Mesendoderm (in vitro differentiated cells): ENCODE measurements around the gene SCYL3.
"Not testable (repeated sequence)": the region's sequence is repeated elsewhere in the genome, so short reads cannot be mapped to it uniquely, and the experiment has no call there.

Experiments used
- DNase-seq: peaks from one replicate; pipeline ENCODE4 v3.0.0; 2013
- H2AK5ac ChIP-seq: 2 replicates; pipeline ENCODE4 v1.6.1; 2013; ENCODE audit warnings: low read length, inconsistent platforms
- H2BK120ac ChIP-seq: 2 replicates; pipeline ENCODE4 v1.6.1; 2013; ENCODE audit warnings: low read depth, mild to moderate bottlenecking, low read length, moderate library complexity, mixed read lengths
- H2BK15ac ChIP-seq: replicated peaks from 2 replicates; pipeline ENCODE4 v1.6.1; 2013; ENCODE audit warnings: low read depth, mild to moderate bottlenecking, moderate library complexity
- H2BK5ac ChIP-seq: 2 replicates; pipeline ENCODE4 v1.6.1; 2013; ENCODE audit warnings: low read length, inconsistent platforms
- H3K18ac ChIP-seq: 2 replicates; pipeline ENCODE4 v1.6.1; 2013; ENCODE audit warnings: mild to moderate bottlenecking, low read length, mixed read lengths
- H3K23ac ChIP-seq: one replicate; pipeline ENCODE4 v1.6.1; 2013; ENCODE audit warnings: low read length
- H3K27ac ChIP-seq: 2 replicates; pipeline ENCODE4 v1.5.1; 2013; ENCODE audit warnings: low read depth, mild to moderate bottlenecking, inconsistent platforms, low read length, moderate library complexity
- H3K27me3 ChIP-seq: 2 replicates; pipeline ENCODE4 v1.6.1; 2013; ENCODE audit warnings: low read length, control low read depth, mild to moderate bottlenecking, inconsistent platforms; ENCODE audit not compliant: insufficient read depth, poor library complexity
- H3K36me3 ChIP-seq: 2 replicates; pipeline ENCODE4 v1.6.1; 2013; ENCODE audit warnings: low read length, inconsistent platforms; ENCODE audit not compliant: control insufficient read depth, insufficient read depth
- H3K4ac ChIP-seq: one replicate; pipeline ENCODE4 v1.6.1; 2013; ENCODE audit warnings: low read depth, mild to moderate bottlenecking, low read length, moderate library complexity
- H3K4me1 ChIP-seq: 2 replicates; pipeline ENCODE4 v1.6.1; 2013; ENCODE audit warnings: low read depth, low read length, inconsistent platforms; ENCODE audit not compliant: control insufficient read depth
- H3K4me2 ChIP-seq: 2 replicates; pipeline ENCODE4 v1.6.1; 2013; ENCODE audit warnings: low read length
- H3K4me3 ChIP-seq: 2 replicates; pipeline ENCODE4 v1.5.1; 2013; ENCODE audit warnings: mild to moderate bottlenecking, low read length
- H3K56ac ChIP-seq: one replicate; pipeline ENCODE4 v1.6.1; 2013; ENCODE audit warnings: low read length
- H3K79me1 ChIP-seq: 2 replicates; pipeline ENCODE4 v1.6.1; 2013; ENCODE audit warnings: low read length, inconsistent platforms
- H3K79me2 ChIP-seq: 2 replicates; pipeline ENCODE4 v1.6.1; 2013; ENCODE audit warnings: mild to moderate bottlenecking, low read length; ENCODE audit not compliant: control insufficient read depth, insufficient read depth
- H3K9ac ChIP-seq: 2 replicates; pipeline ENCODE4 v1.6.1; 2013; ENCODE audit warnings: low read length, inconsistent platforms
- H4K5ac ChIP-seq: one replicate; pipeline ENCODE4 v1.6.1; 2013; ENCODE audit warnings: low read length
- H4K8ac ChIP-seq: one replicate; pipeline ENCODE4 v1.6.1; 2013; ENCODE audit warnings: low read depth, mild to moderate bottlenecking, control low read depth, low read length, moderate library complexity
- WGBS: extraction: QIAGEN DNeasy Blood & Tissue Kit; methylation state at CpG from one replicate; pipeline ENCODE4 v1.1.7; 2013; ENCODE audit warnings: low lambda C conversion rate, missing lambda C conversion rate; ENCODE audit not compliant: insufficient coverage; ENCODE audit errors: extremely low coverage; 5-methylcytosine and 5-hydroxymethylcytosine counted together

Gene SCYL3

GRCh38 chr1:169918927-169919326, 25.2 kb upstream of the SCYL3 start:
- no CpG with 5 or more reads among the region's 1 CpG for WGBS
- no peak for DNase-seq
- Histone ChIP-seq H3K4me3 (no peak overlapping the region), H4K5ac (no peak overlapping the region), H3K27me3 (no peaks in the 10 kb centered on the region), H3K79me2 (no peaks in the 10 kb centered on the region), H2BK120ac (no peak overlapping the region), H3K4ac (no peak overlapping the region), H3K79me1 (no peaks in the 10 kb centered on the region), H3K36me3 (no peaks in the 10 kb centered on the region), H2AK5ac (no peak overlapping the region), H3K27ac (no peak overlapping the region), H3K23ac (no peak overlapping the region), H3K4me1 (no peaks in the 10 kb centered on the region), H3K56ac (no peak overlapping the region), H3K18ac (no peak overlapping the region), H2BK15ac (no peak overlapping the region), H4K8ac (no peak overlapping the region), H3K9ac (no peak overlapping the region), H3K4me2 (no peak overlapping the region), H2BK5ac (no peak overlapping the region)

DNA sequence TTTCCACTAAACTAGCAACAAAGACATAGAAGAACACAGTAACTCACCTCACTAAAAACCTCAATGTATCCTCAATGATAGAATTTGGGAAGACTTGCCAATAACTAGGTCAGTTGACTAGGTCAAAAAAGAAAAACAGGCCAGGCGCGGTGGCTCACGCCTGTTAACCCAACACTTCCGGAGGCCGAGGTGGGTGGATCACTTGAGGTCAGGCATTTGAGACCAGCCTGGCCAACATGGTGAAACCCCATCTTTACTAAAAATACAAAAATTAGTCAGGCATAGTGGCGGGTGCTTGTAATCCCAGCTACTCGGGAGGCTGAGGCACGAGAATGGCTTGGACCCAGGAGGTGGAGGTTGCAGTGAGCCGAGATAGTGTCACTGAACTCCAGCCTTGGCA, 24.5 kb upstream of the SCYL3 start:
- not testable (repeated sequence) for H3K23ac ChIP-seq, H3K18ac ChIP-seq, H3K36me3 ChIP-seq, H3K56ac ChIP-seq, H2BK15ac ChIP-seq, H3K4ac ChIP-seq, H3K9ac ChIP-seq, H3K79me1 ChIP-seq, H4K5ac ChIP-seq, H2AK5ac ChIP-seq, H3K4me1 ChIP-seq, H3K27ac ChIP-seq, H3K27me3 ChIP-seq, H2BK120ac ChIP-seq, H3K4me3 ChIP-seq, H4K8ac ChIP-seq, H3K4me2 ChIP-seq, DNase-seq, H2BK5ac ChIP-seq, H3K79me2 ChIP-seq
- WGBS = no CpG with 5 or more reads among the region's 9 CpGs

DNA sequence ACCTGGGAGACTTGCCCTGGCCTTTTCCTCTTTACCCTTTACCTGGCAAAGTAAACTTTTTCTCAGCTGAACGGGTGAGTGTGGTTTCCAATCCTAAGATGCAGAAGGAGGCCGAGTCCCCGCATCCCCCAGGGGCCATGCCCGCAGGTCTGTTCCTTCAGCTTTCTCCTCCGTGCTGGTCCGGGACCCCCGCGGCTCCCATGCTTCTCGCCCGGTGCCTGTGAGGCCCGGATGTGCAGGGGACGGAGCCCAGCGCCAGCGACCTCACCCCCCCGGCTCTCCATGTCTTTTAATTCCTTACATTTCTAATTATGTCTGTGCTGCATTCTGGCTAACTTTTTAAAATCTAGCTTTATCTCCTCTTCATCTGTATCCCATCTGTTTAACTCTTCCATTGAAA, 21.5 kb upstream of the SCYL3 start:
- Histone ChIP-seq H3K56ac (no peak overlapping the region), H2AK5ac (no peak overlapping the region), H4K5ac (no peak overlapping the region), H3K4me2 (no peak overlapping the region), H3K27ac (no peak overlapping the region), H4K8ac (no peak overlapping the region), H2BK5ac (no peak overlapping the region), H2BK15ac (no peak overlapping the region), H3K9ac (no peak overlapping the region), H3K18ac (no peak overlapping the region), H2BK120ac (no peak overlapping the region), H3K4ac (no peak overlapping the region), H3K4me3 (no peak overlapping the region), H3K27me3 (no peaks in the 10 kb centered on the region), H3K79me1 (no peaks in the 10 kb centered on the region), H3K36me3 (no peaks in the 10 kb centered on the region), H3K79me2 (no peaks in the 10 kb centered on the region), H3K4me1 (no peaks in the 10 kb centered on the region), H3K23ac (no peak overlapping the region)
- no peak for DNase-seq
- WGBS = no CpG with 5 or more reads among the region's 15 CpGs

GRCh38 chr1:169914531-169914930, 20.8 kb upstream of the SCYL3 start:
- Histone ChIP-seq H3K4ac (no peak overlapping the region), H3K36me3 (no peaks in the 10 kb centered on the region), H3K79me1 (no peaks in the 10 kb centered on the region), H3K23ac (no peak overlapping the region), H2BK120ac (no peak overlapping the region), H3K27ac (no peak overlapping the region), H2BK15ac (no peak overlapping the region), H2BK5ac (no peak overlapping the region), H3K4me1 (no peaks in the 10 kb centered on the region), H3K56ac (no peak overlapping the region), H2AK5ac (no peak overlapping the region), H3K4me3 (no peak overlapping the region), H3K9ac (no peak overlapping the region), H4K5ac (no peak overlapping the region), H3K79me2 (no peaks in the 10 kb centered on the region), H4K8ac (no peak overlapping the region), H3K27me3 (no peaks in the 10 kb centered on the region), H3K4me2 (no peak overlapping the region), H3K18ac (no peak overlapping the region)
- DNase-seq = no peak
- no CpG with 5 or more reads among the region's 3 CpGs for WGBS

- Histone ChIP-seq H3K79me2 (no peaks in the 10 kb centered on the region), H3K56ac (no peak overlapping the region), H4K5ac (no peak overlapping the region), H3K18ac (no peak overlapping the region), H3K27ac (no peak overlapping the region), H3K4me2 (no peak overlapping the region), H3K23ac (no peak overlapping the region), H2BK120ac (no peak overlapping the region), H2BK15ac (no peak overlapping the region), H3K79me1 (no peaks in the 10 kb centered on the region), H3K4ac (no peak overlapping the region), H2AK5ac (no peak overlapping the region), H3K36me3 (no peaks in the 10 kb centered on the region), H2BK5ac (no peak overlapping the region), H4K8ac (no peak overlapping the region), H3K9ac (no peak overlapping the region), H3K27me3 (no peaks in the 10 kb centered on the region), H3K4me1 (no peaks in the 10 kb centered on the region), H3K4me3 (no peak overlapping the region)
- no peak for DNase-seq
- WGBS = no CpG with 5 or more reads among the region's 16 CpGs
Measured at GRCh38 chr1:169909499-169909898, 15.8 kb upstream of the SCYL3 start.

GRCh38 chr1:169906938-169907337, 13.2 kb upstream of the SCYL3 start:
- no peak overlapping the region for H4K8ac ChIP-seq
- no peak overlapping the region for H3K18ac ChIP-seq
- H2BK5ac ChIP-seq = no peak overlapping the region
- H2BK15ac ChIP-seq = no peak overlapping the region
- H3K56ac ChIP-seq = no peak overlapping the region
- H3K27ac ChIP-seq = no peak overlapping the region
- no peak overlapping the region for H3K4me3 ChIP-seq
- H3K4ac ChIP-seq = no peak overlapping the region
- H4K5ac ChIP-seq = no peak overlapping the region
- H3K79me2 ChIP-seq = no peaks in the 10 kb centered on the region
- DNase-seq = no peak
- no peaks in the 10 kb centered on the region for H3K36me3 ChIP-seq
- H3K9ac ChIP-seq = no peak overlapping the region
- no peaks in the 10 kb centered on the region for H3K79me1 ChIP-seq
- H3K4me2 ChIP-seq = no peak overlapping the region
- no peaks in the 10 kb centered on the region for H3K27me3 ChIP-seq
- no peaks in the 10 kb centered on the region for H3K4me1 ChIP-seq
- H2BK120ac ChIP-seq = no peak overlapping the region
- H2AK5ac ChIP-seq = no peak overlapping the region
- H3K23ac ChIP-seq = no peak overlapping the region
